Measurements from ENCODE around the gene ANKRD55. TPM values are rescaled to one million over a fixed set of nuclear protein-coding genes. Genes with fewer than 3 reads are reported as not detected.
A peak's percentile ranks its signal among the peaks of the same experiment; 100 is the strongest.

The ANKRD55 gene
- total RNA-seq, 4 donors from 2014 or later, result 0.95 TPM; not detected in 3

DNA sequence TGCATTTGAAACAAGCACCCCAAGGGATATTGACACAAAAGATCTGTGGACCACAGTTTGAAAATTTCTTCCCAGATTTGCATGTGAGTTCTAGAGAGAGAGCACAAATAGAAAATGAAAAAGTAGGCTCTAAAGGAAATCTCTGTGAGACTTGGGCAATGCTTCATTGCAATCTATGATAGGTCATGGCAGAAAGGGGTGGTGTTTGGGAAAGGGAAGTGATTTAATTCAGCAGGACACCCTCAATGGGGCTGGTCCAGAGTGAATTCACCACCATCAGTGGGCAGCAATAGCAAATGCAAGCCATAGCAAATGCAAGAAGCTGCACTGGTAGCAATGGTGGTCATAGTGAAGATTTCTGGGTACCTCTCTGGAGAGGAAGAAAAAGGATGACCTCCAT, 58.1 kb downstream of the ANKRD55 start:
- peak overlapping the region; percentile 50 to 65 (median 52) for H3K27ac ChIP-seq
- in situ Hi-C loops (cut with MboI; ENCODE audit: low pct_ligation_motif_present in 1 of 4, low pct_unique_long_range_greater_than_20kb in 1 of 4, low sequenced_read_pairs in 3 of 4) (loop anchor here in 1 of 4 donors (25.0 kb wide), 1 partner anchor 238 kb away; no protein-coding TSS in a partner anchor), intact Hi-C loops (cut with DNase I; ENCODE audit: low total_unique reads) (no loop called here)
- no peak for DNase-seq
- H3K36me3 ChIP-seq, result no peaks in the 10 kb centered on the region
- TF ChIP-seq POLR2A (IDR thresholded peaks at IDR 0.05) (no peak), CTCF (IDR thresholded peaks at IDR 0.05) (no peak), POLR2AphosphoS5 (IDR thresholded peaks at IDR 0.05) (no peak), EP300 (IDR thresholded peaks at IDR 0.05; ENCODE audit: low read depth) (no peak)
- no peak overlapping the region for H3K4me3 ChIP-seq
- H3K27me3 ChIP-seq, result no peaks in the 10 kb centered on the region
- H3K9me3 ChIP-seq, result no peaks in the 10 kb centered on the region
- H3K4me1 ChIP-seq, result peaks cover 0 to 20% (median 0%) of the 10 kb centered on the region in 4 donors

DNA sequence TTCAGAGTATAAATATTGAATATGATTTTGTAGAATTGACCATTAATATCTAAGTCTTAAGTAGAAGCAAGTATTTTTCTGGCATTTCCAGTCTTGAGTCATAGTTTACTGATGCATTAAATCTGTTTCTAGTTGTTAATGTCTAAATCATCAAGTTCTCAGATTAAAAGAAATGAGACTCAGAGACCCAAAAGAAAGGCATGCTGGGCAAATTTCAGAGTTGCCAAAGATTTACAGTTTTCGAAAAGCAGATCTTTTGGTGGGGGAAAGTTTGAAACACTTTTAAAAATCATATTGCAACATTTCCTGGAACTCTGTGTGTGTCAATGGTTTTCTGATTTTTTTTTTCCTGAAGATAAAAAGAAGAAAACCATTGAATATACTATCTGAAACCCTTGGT, 60.9 kb downstream of the ANKRD55 start:
- no peak for DNase-seq
- Histone ChIP-seq H3K4me3 (no peak overlapping the region), H3K36me3 (no peaks in the 10 kb centered on the region), H3K4me1 (peaks cover 0 to 18% (median 0%) of the 10 kb centered on the region in 4 donors), H3K27me3 (no peaks in the 10 kb centered on the region), H3K9me3 (no peaks in the 10 kb centered on the region), H3K27ac (peak overlapping the region in 1 of 4 donors; percentile 9)
- TF ChIP-seq POLR2A (IDR thresholded peaks at IDR 0.05) (no peak), EP300 (IDR thresholded peaks at IDR 0.05; ENCODE audit: low read depth) (no peak), CTCF (IDR thresholded peaks at IDR 0.05) (no peak), POLR2AphosphoS5 (IDR thresholded peaks at IDR 0.05) (no peak)
- in situ Hi-C loops (cut with MboI; ENCODE audit: low pct_ligation_motif_present in 1 of 4, low pct_unique_long_range_greater_than_20kb in 1 of 4, low sequenced_read_pairs in 3 of 4), result no loop called here
- 36 to 53% methylated on average over 1 of the region's 1 CpG for WGBS, 2 donors (ENCODE audit: low coverage in 1 of 2)
- intact Hi-C loops (cut with DNase I; ENCODE audit: low total_unique reads), result no loop called here

- intact Hi-C loops (cut with DNase I; ENCODE audit: low total_unique reads) (no loop called here), in situ Hi-C loops (cut with MboI; ENCODE audit: low pct_ligation_motif_present in 1 of 4, low pct_unique_long_range_greater_than_20kb in 1 of 4, low sequenced_read_pairs in 3 of 4) (no loop called here)
- DNase-seq, result no peak
- Histone ChIP-seq H3K36me3 (no peaks in the 10 kb centered on the region), H3K4me3 (no peak overlapping the region), H3K9me3 (no peaks in the 10 kb centered on the region), H3K27ac (no peak overlapping the region), H3K27me3 (no peaks in the 10 kb centered on the region), H3K4me1 (peaks cover 0 to 11% (median 0%) of the 10 kb centered on the region in 4 donors)
- no peak for TF ChIP-seq EP300 (IDR thresholded peaks at IDR 0.05; ENCODE audit: low read depth)
- no peak for TF ChIP-seq CTCF (IDR thresholded peaks at IDR 0.05)
- TF ChIP-seq POLR2AphosphoS5 (IDR thresholded peaks at IDR 0.05), result no peak
- TF ChIP-seq POLR2A (IDR thresholded peaks at IDR 0.05), result no peak
- WGBS, 2 donors (ENCODE audit: low coverage in 1 of 2), result 83 to 85% methylated on average over 4 of the region's 4 CpGs
These were observed 62.6 kb downstream of the ANKRD55 start for GRCh38 chr5:56170557-56170956.

DNA sequence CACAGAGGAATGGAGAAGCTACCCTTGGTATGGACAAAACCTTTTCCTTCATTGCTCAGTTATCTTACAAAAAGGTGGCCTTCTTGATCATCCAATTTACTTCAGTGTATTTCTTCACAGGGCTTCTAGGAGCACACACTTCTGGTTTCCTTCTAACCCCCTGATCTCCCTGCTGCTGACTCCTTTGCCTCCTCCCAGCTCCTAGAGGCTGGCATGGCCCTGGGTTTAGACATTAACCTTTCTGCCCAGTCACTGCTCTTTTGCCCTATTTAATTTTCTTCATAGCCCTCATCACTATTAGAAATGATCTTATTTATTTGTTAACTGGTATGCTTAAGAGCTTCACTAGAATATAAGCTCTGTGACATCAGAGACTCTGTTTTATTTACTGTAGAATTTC, 63.2 kb downstream of the ANKRD55 start:
- Histone ChIP-seq H3K27me3 (no peaks in the 10 kb centered on the region), H3K9me3 (no peaks in the 10 kb centered on the region), H3K36me3 (no peaks in the 10 kb centered on the region), H3K4me1 (peaks cover 0 to 6% (median 0%) of the 10 kb centered on the region in 4 donors), H3K4me3 (no peak overlapping the region), H3K27ac (no peak overlapping the region)
- DNase-seq, result no peak
- TF ChIP-seq POLR2A (IDR thresholded peaks at IDR 0.05), result no peak
- no peak for TF ChIP-seq CTCF (IDR thresholded peaks at IDR 0.05)
- TF ChIP-seq EP300 (IDR thresholded peaks at IDR 0.05; ENCODE audit: low read depth), result no peak
- no peak for TF ChIP-seq POLR2AphosphoS5 (IDR thresholded peaks at IDR 0.05)
- in situ Hi-C loops (cut with MboI; ENCODE audit: low pct_ligation_motif_present in 1 of 4, low pct_unique_long_range_greater_than_20kb in 1 of 4, low sequenced_read_pairs in 3 of 4), result no loop called here
- intact Hi-C loops (cut with DNase I; ENCODE audit: low total_unique reads), result no loop called here

Data from transverse colon (tissue), 4 donors.